GM19438 (cell line): ENCODE measurements around the gene TIMM8A.

Experiments
- ATAC-seq: cut with Tn5 transposase; IDR thresholded peaks from one replicate; pipeline ENCODE4 v1.9.1; 2021; ENCODE audit warnings: low read depth; ENCODE audit not compliant: unreplicated experiment

The TIMM8A gene

GRCh38 chrX:101348452-101349192 is at the start of gene TIMM8A:
TSS of gene TIMM8A (minus strand) at chrX:101348742. CDS start at chrX:101348664, 78 bp downstream.
- peak; percentile 93 for ATAC-seq

GRCh38 chrX:101397779-101398178 is 49.2 kb upstream of the TIMM8A start:
- ATAC-seq: no peak

GRCh38 chrX:101395789-101396188 is 47.2 kb upstream of the TIMM8A start:
- no peak for ATAC-seq

- no peak for ATAC-seq
These were observed 45.8 kb upstream of the TIMM8A start for GRCh38 chrX:101394372-101394771.

GRCh38 chrX:101393530-101394305 is 45.2 kb upstream of the TIMM8A start:
- ATAC-seq: no peak

- no peak for ATAC-seq
These were observed 43.3 kb upstream of the TIMM8A start for GRCh38 chrX:101391831-101392230.

GRCh38 chrX:101390664-101391525 is 42.4 kb upstream of the TIMM8A start, which contains the start of gene RPL36A:
TSS of gene RPL36A (plus strand) at chrX:101391011. CDS start at chrX:101391044, 33 bp downstream.
- peak; percentile 73 for ATAC-seq

GRCh38 chrX:101388604-101389003 is 40.1 kb upstream of the TIMM8A start:
- ATAC-seq: no peak

- no peak for ATAC-seq
These were observed 38.0 kb upstream of the TIMM8A start for GRCh38 chrX:101386542-101386885.

GRCh38 chrX:101385795-101386541 is 37.4 kb upstream of the TIMM8A start, which contains the start of gene BTK:
TSS of gene BTK (minus strand) at chrX:101386191. CDS start at chrX:101375284, 10,907 bp downstream.
- peak; percentile 61 for ATAC-seq

GRCh38 chrX:101385026-101385684 is 36.6 kb upstream of the TIMM8A start:
- ATAC-seq: peak; percentile 5

- ATAC-seq: peak; percentile 63
These were observed 35.2 kb upstream of the TIMM8A start for GRCh38 chrX:101383679-101384205.

GRCh38 chrX:101377547-101377946 is 29.0 kb upstream of the TIMM8A start:
- ATAC-seq: no peak

- peak; percentile 66 for ATAC-seq
These were observed 22.5 kb upstream of the TIMM8A start for GRCh38 chrX:101370888-101371504.

GRCh38 chrX:101369687-101370086 is 21.1 kb upstream of the TIMM8A start:
- no peak for ATAC-seq

- ATAC-seq: no peak
These were observed 20.3 kb upstream of the TIMM8A start for GRCh38 chrX:101368800-101369199.

GRCh38 chrX:101365301-101365795 is 16.8 kb upstream of the TIMM8A start:
- no peak for ATAC-seq

- ATAC-seq: no peak
These were observed 14.2 kb upstream of the TIMM8A start for GRCh38 chrX:101362757-101363156.

- ATAC-seq: no peak
These were observed 13.6 kb upstream of the TIMM8A start for GRCh38 chrX:101362116-101362515.
